GF-D8 (cell line): ENCODE data around the gene TMEM120B.

ENCODE experiments used
- DNase-seq: peaks from one replicate; lab custom pipeline; 2025; lab: John Stamatoyannopoulos, UW

Gene TMEM120B

GRCh38 chr12:121820056-121820455 lies 107.5 kb downstream of the TMEM120B start:
- no peak for DNase-seq

- DNase-seq: no peak
Measured at GRCh38 chr12:121822393-121823100, 110.0 kb downstream of the TMEM120B start.

- DNase-seq: no peak
Measured at GRCh38 chr12:121823101-121823726, 110.7 kb downstream of the TMEM120B start.

- no peak for DNase-seq
Measured at GRCh38 chr12:121823727-121824115, 111.2 kb downstream of the TMEM120B start.

GRCh38 chr12:121825041-121825523 lies 112.5 kb downstream of the TMEM120B start:
- DNase-seq: no peak

DNA sequence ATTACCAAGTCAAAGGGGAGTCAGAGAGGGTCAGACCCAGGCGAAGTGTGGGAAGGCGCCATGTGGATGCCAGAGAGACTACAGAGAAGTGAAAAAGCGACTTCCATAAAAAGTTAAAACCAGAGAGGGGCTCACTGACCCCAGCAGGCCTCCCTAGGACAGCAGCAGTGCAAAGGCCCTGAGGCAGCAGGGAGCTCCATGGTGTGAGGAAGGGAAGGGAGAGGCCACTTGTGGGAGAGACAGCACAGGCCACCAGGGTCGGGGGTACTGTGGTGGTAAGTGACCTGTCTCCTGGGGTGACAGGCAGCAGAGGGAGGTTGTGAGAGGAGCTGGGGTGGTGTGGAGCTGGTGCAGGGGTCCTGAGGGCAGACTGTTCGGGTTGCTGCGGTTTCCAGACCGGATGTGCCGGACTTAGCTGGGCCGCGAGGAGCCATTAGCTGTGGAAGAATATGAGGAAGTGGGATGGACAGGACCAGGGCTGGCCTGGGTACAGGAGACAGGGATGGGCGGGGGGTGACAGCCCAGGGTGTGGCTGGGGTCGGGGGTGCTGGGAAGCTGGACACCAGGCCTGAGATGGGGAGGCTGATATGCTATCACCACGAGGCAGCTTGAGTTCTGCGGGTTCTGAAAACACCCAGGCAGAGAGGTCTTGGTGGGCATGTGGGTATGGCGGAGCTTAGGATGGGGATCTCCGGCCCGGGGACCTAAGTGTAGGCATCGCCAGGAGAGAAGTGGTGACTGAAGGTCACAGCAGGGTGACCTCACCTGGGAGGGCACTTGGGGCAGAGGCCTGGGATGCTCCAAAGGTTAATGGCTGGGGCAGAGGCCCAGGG lies 114.0 kb downstream of the TMEM120B start:
- no peak for DNase-seq

GRCh38 chr12:121827351-121828099 lies 115.0 kb downstream of the TMEM120B start:
- DNase-seq: no peak

DNA sequence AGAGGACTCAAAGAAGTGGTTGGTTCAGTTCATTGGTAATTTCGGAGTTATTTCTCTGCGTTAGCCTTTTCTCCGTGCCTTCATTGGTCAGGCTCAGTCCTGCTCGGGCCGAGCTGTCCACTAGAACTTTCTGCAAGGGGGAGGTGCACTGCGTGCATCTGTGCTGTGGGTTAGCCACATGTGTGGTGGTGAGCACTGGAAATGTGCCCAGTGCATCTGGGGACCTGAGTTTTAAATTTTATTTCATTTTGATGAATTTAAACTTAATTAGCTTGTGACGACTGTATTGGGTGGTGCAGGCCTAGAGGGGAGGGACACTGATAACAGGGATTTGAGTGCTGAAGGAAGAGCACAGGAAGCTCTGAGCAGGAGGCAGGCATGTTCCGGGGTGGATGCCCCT lies 115.8 kb downstream of the TMEM120B start:
- no peak for DNase-seq

GRCh38 chr12:121828826-121829225 lies 116.3 kb downstream of the TMEM120B start:
- DNase-seq: no peak

- no peak for DNase-seq
Measured at GRCh38 chr12:121829250-121829918, 116.8 kb downstream of the TMEM120B start.

- DNase-seq: no peak
Measured at GRCh38 chr12:121830134-121830533, 117.6 kb downstream of the TMEM120B start.

GRCh38 chr12:121830588-121831265 lies 118.2 kb downstream of the TMEM120B start:
- DNase-seq: no peak
